Activated CD8-positive, alpha-beta T cell treated with anti-CD3 and anti-CD28 coated beads for 36 hours (primary cell): ENCODE measurements around the gene GATB. TPM values are rescaled to one million over a fixed set of nuclear protein-coding genes. Genes with fewer than 3 reads are reported as not detected.

Experiments
- ATAC-seq: fragments of 200-7000 bp; cut with Tn5 transposase; one replicate; pipeline ENCODE4 v1.10.0; 2021; ENCODE audit warnings: mild to moderate bottlenecking, moderate library complexity
- CTCF ChIA-PET: fragments of 350-600 bp; sonication (Branson Sonifier 250); formaldehyde crosslinking; loops from one replicate; lab custom pipeline; 2021; ENCODE audit warnings: antibody characterized with exemption; lab: Charles Lee
- POLR2A ChIA-PET: fragments of 350-600 bp; sonication (Branson Sonifier 250); formaldehyde crosslinking; loops from one replicate; lab custom pipeline; 2021; ENCODE audit warnings: antibody characterized with exemption; lab: Charles Lee
- DNase-seq: peaks from one replicate; pipeline ENCODE4 v3.0.0-alpha.2; 2020
- H3K27ac Mint-ChIP-seq: one replicate; pipeline ENCODE4 v1.8.0; 2021; ENCODE audit warnings: mild to moderate bottlenecking, mixed read lengths
- H3K27me3 Mint-ChIP-seq: one replicate; pipeline ENCODE4 v1.8.0; 2021; ENCODE audit warnings: mixed read lengths
- H3K36me3 Mint-ChIP-seq: one replicate; pipeline ENCODE4 v1.8.0; 2021; ENCODE audit warnings: low read depth, mixed read lengths
- H3K4me1 Mint-ChIP-seq: one replicate; pipeline ENCODE4 v1.8.0; 2021; ENCODE audit warnings: low read depth, mixed read lengths
- H3K4me3 Mint-ChIP-seq: one replicate; pipeline ENCODE4 v1.8.0; 2021; ENCODE audit warnings: mild to moderate bottlenecking, moderate library complexity, mixed read lengths
- H3K9me3 Mint-ChIP-seq: one replicate; pipeline ENCODE4 v1.8.0; 2021; ENCODE audit warnings: mixed read lengths
- CTCF ChIP-seq: fragments of 200-600 bp; IDR thresholded peaks from one replicate; pipeline ENCODE4 v1.8.0; 2022; ENCODE audit warnings: antibody characterized with exemption, mild to moderate bottlenecking
- intact Hi-C: fragments of 100-400 bp; cut with micrococcal nuclease; formaldehyde crosslinking; loops from one replicate; pipeline ENCODE4 v1.10.0; 2022
- total RNA-seq, 2 experiments: library from RNA; stranded (reverse); gene quantifications; one replicate each; pipeline ENCODE4 v1.2.3, GENCODE V29; 2021

The GATB gene
- total RNA-seq, 2 experiments from 2014 or later = 19.1 to 22.3 TPM

- H3K36me3 Mint-ChIP-seq = peaks cover 4% of the 10 kb centered on the region
- CTCF ChIA-PET = no interaction called here
- POLR2A ChIA-PET = no interaction called here
- no peaks in the 10 kb centered on the region for H3K4me1 Mint-ChIP-seq
- DNase-seq (no peak), ATAC-seq (no peak)
- H3K27ac Mint-ChIP-seq = no peak overlapping the region
- intact Hi-C loops = no loop called here
- no peak for TF ChIP-seq CTCF
- H3K27me3 Mint-ChIP-seq = no peaks in the 10 kb centered on the region
- no peaks in the 10 kb centered on the region for H3K9me3 Mint-ChIP-seq
- no peak overlapping the region for H3K4me3 Mint-ChIP-seq
These were observed 49.2 kb downstream of the GATB start for GRCh38 chr4:151711646-151712045.

GRCh38 chr4:151709587-151709986 is 51.2 kb downstream of the GATB start:
- no peaks in the 10 kb centered on the region for H3K4me1 Mint-ChIP-seq
- TF ChIP-seq CTCF = no peak
- H3K36me3 Mint-ChIP-seq = peaks cover 9% of the 10 kb centered on the region
- no peaks in the 10 kb centered on the region for H3K9me3 Mint-ChIP-seq
- CTCF ChIA-PET = no interaction called here
- no peaks in the 10 kb centered on the region for H3K27me3 Mint-ChIP-seq
- POLR2A ChIA-PET = no interaction called here
- H3K27ac Mint-ChIP-seq = no peak overlapping the region
- no peak overlapping the region for H3K4me3 Mint-ChIP-seq
- intact Hi-C loops = no loop called here
- no peak for ATAC-seq
- DNase-seq = no peak

DNA sequence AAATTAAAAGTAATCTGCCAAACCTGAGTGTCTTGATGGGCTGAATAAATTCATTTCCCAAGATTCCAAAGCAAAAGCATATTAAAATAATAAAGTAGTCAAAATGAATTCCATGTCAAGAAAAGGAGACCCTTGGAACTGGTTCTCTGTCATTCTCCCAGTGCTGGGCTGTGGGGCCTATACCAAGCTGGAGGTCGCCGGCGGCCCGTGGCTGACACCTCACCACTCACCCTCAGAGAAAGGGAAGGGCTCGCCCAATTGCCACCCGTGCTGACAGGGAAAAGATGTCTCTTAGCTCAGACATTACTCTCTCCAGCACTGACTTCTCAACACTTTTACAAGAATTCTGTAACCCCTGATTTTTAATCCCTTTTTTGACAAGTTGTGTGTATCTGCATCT is 51.7 kb downstream of the GATB start:
- no peaks in the 10 kb centered on the region for H3K4me1 Mint-ChIP-seq
- no peak overlapping the region for H3K27ac Mint-ChIP-seq
- no peaks in the 10 kb centered on the region for H3K9me3 Mint-ChIP-seq
- intact Hi-C loops = no loop called here
- ChIA-PET POLR2A (no interaction called here), CTCF (no interaction called here)
- no peaks in the 10 kb centered on the region for H3K27me3 Mint-ChIP-seq
- H3K36me3 Mint-ChIP-seq = peaks cover 9% of the 10 kb centered on the region
- TF ChIP-seq CTCF = no peak
- no peak for DNase-seq
- no peak for ATAC-seq
- H3K4me3 Mint-ChIP-seq = no peak overlapping the region

DNA sequence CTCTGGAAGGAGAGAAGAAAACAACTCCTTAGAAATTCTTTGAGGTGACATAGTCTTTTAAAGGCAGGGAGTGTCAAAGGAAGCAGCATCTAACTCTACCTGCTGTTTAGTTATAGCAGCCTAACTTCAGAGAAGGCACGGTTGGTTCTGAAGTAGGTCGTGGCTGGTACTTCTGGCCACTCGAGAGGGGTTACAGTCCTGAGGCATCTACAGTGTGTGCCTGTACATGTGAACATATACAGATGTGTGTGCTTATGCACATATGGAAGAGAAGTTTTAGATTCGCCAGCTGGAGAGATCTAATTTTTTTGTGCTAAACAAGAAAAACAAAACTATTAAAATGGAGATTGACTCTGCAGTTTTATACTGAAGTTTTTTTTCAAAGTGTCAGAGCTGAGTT is 52.7 kb downstream of the GATB start:
- H3K27me3 Mint-ChIP-seq = no peaks in the 10 kb centered on the region
- ChIA-PET POLR2A (no interaction called here), CTCF (no interaction called here)
- ATAC-seq (no peak), DNase-seq (no peak)
- no peak for TF ChIP-seq CTCF
- H3K36me3 Mint-ChIP-seq = peaks cover 9% of the 10 kb centered on the region
- no peak overlapping the region for H3K4me3 Mint-ChIP-seq
- intact Hi-C loops = no loop called here
- H3K9me3 Mint-ChIP-seq = no peaks in the 10 kb centered on the region
- no peaks in the 10 kb centered on the region for H3K4me1 Mint-ChIP-seq
- no peak overlapping the region for H3K27ac Mint-ChIP-seq

- Mint-ChIP-seq H3K27ac (no peak overlapping the region), H3K36me3 (peaks cover 41% of the 10 kb centered on the region), H3K4me1 (no peaks in the 10 kb centered on the region), H3K4me3 (no peak overlapping the region), H3K9me3 (no peaks in the 10 kb centered on the region), H3K27me3 (no peaks in the 10 kb centered on the region)
- ChIA-PET POLR2A (no interaction called here), CTCF (no interaction called here)
- TF ChIP-seq CTCF = no peak
- intact Hi-C loops = no loop called here
- no peak for DNase-seq
- no peak for ATAC-seq
These were observed 57.4 kb downstream of the GATB start for GRCh38 chr4:151703401-151703800.
